Tibial nerve (tissue), 4 donors: ENCODE measurements around the gene SLC38A10.

Experiments used
- CTCF ChIP-seq, 5 experiments: fragments of 200-600 bp in 3 of 5; fragments of 450-650 bp in 2 of 5; sonication (generic) in 3 of 5; IDR thresholded peaks; one replicate each; pipeline ENCODE4 v1.5.1; 2016 to 2019; ENCODE audit warnings: antibody characterized with exemption in 5 of 5, mild to moderate bottlenecking in 3 of 5, moderate library complexity in 2 of 5
- EP300 ChIP-seq, 2 donors: sonication (generic); formaldehyde crosslinking; IDR thresholded peaks; one replicate each; pipeline ENCODE4 v1.6.1; 2017; ENCODE audit warnings: antibody characterized with exemption in 2 of 2, mild to moderate bottlenecking in 1 of 2
- POLR2A ChIP-seq, 2 donors: fragments of 450-650 bp; IDR thresholded peaks; one replicate each; pipeline ENCODE4 v1.6.1; 2017; ENCODE audit warnings: antibody characterized with exemption in 2 of 2, mild to moderate bottlenecking in 2 of 2, moderate library complexity in 2 of 2

- TF ChIP-seq CTCF (IDR thresholded peaks at IDR 0.05), result no peak
- no peak for TF ChIP-seq EP300 (IDR thresholded peaks at IDR 0.05)
- TF ChIP-seq POLR2A (IDR thresholded peaks at IDR 0.05), result no peak
These were observed 27.6 kb downstream of the SLC38A10 start for GRCh38 chr17:81267390-81268067.
